ENCODE results near the gene DPCD. TPM values are rescaled to one million over a fixed set of nuclear protein-coding genes. Genes with fewer than 3 reads are reported as not detected.

Gene DPCD
- total RNA-seq, 2 experiments from 2014 or later = 4.0 to 5.5 TPM

GRCh38 chr10:101571271-101571925, 16.7 kb upstream of the DPCD start:
- no peak overlapping the region for H3K4me3 Mint-ChIP-seq
- no peaks in the 10 kb centered on the region for H3K9me3 Mint-ChIP-seq
- no peak for DNase-seq
- no peaks in the 10 kb centered on the region for H3K36me3 Mint-ChIP-seq
- no peak for ATAC-seq (ENCODE audit: low read depth)
- H3K4me1 Mint-ChIP-seq = peaks cover 8% of the 10 kb centered on the region
- H3K27me3 Mint-ChIP-seq = peaks cover 32% of the 10 kb centered on the region
- POLR2A ChIA-PET = interaction anchor here (0.5 to 1.5 kb wide), 2 partner anchors 214 to 284 kb away, joined by 3 read pairs; no protein-coding TSS in a partner anchor
- H3K27ac Mint-ChIP-seq = no peak overlapping the region

GRCh38 chr10:101572126-101572525, 16.0 kb upstream of the DPCD start:
- ATAC-seq (ENCODE audit: low read depth) = no peak
- POLR2A ChIA-PET = interaction anchor here (1.6 kb wide), 1 partner anchor 16 kb away, joined by 4 read pairs; the partner anchor contains the start of genes DPCD and POLL
- H3K4me1 Mint-ChIP-seq = peaks cover 7% of the 10 kb centered on the region

GRCh38 chr10:101572785-101573184, 15.3 kb upstream of the DPCD start:
- Mint-ChIP-seq H3K4me3 (no peak overlapping the region), H3K4me1 (peaks cover 7% of the 10 kb centered on the region), H3K9me3 (no peaks in the 10 kb centered on the region), H3K27ac (no peak overlapping the region), H3K36me3 (no peaks in the 10 kb centered on the region), H3K27me3 (peaks cover 21% of the 10 kb centered on the region)
- ATAC-seq (ENCODE audit: low read depth) (no peak), DNase-seq (no peak)
- POLR2A ChIA-PET = interaction anchor here (1.6 kb wide), 1 partner anchor 15 kb away, joined by 4 read pairs; the partner anchor contains the start of genes DPCD and POLL

More at GRCh38 chr10:101572126-101572525, 16.0 kb upstream of the DPCD start:
- no peak for DNase-seq
- Mint-ChIP-seq H3K27me3 (peaks cover 27% of the 10 kb centered on the region), H3K9me3 (no peaks in the 10 kb centered on the region), H3K4me3 (no peak overlapping the region), H3K27ac (no peak overlapping the region), H3K36me3 (no peaks in the 10 kb centered on the region)

GRCh38 chr10:101573885-101574753, 14.0 kb upstream of the DPCD start:
- no peak for DNase-seq
- ATAC-seq (ENCODE audit: low read depth) = no peak
- no peak overlapping the region for H3K4me3 Mint-ChIP-seq
- H3K27ac Mint-ChIP-seq = no peak overlapping the region
- H3K4me1 Mint-ChIP-seq = peaks cover 7% of the 10 kb centered on the region
- H3K27me3 Mint-ChIP-seq = peaks cover 8% of the 10 kb centered on the region
- no peaks in the 10 kb centered on the region for H3K36me3 Mint-ChIP-seq
- H3K9me3 Mint-ChIP-seq = no peaks in the 10 kb centered on the region
- POLR2A ChIA-PET = interaction anchor here (1.6 kb wide), 1 partner anchor 14 kb away, joined by 4 read pairs; the partner anchor contains the start of genes DPCD and POLL

- H3K4me3 Mint-ChIP-seq = no peak overlapping the region
- H3K36me3 Mint-ChIP-seq = no peaks in the 10 kb centered on the region
- ATAC-seq (ENCODE audit: low read depth) = no peak
- DNase-seq = no peak
- H3K27me3 Mint-ChIP-seq = no peaks in the 10 kb centered on the region
- H3K4me1 Mint-ChIP-seq = peaks cover 3% of the 10 kb centered on the region
- POLR2A ChIA-PET = no interaction called here
- H3K27ac Mint-ChIP-seq = no peak overlapping the region
- no peaks in the 10 kb centered on the region for H3K9me3 Mint-ChIP-seq
These were observed 13.0 kb upstream of the DPCD start for GRCh38 chr10:101575091-101575490.

- POLR2A ChIA-PET = interaction anchor here (1.0 kb wide), 1 partner anchor 10 kb away, joined by 3 read pairs; no protein-coding TSS in a partner anchor
- DNase-seq = no peak
- H3K4me3 Mint-ChIP-seq = no peak overlapping the region
- peak overlapping the region; percentile 56 for H3K27ac Mint-ChIP-seq
- no peaks in the 10 kb centered on the region for H3K36me3 Mint-ChIP-seq
- no peaks in the 10 kb centered on the region for H3K9me3 Mint-ChIP-seq
- peaks cover 3% of the 10 kb centered on the region for H3K4me1 Mint-ChIP-seq
- no peak for ATAC-seq (ENCODE audit: low read depth)
- no peaks in the 10 kb centered on the region for H3K27me3 Mint-ChIP-seq
These were observed 12.4 kb upstream of the DPCD start for GRCh38 chr10:101575580-101576210.

GRCh38 chr10:101576211-101576863, 11.8 kb upstream of the DPCD start:
- H3K4me3 Mint-ChIP-seq = no peak overlapping the region
- H3K4me1 Mint-ChIP-seq = no peaks in the 10 kb centered on the region
- H3K27me3 Mint-ChIP-seq = no peaks in the 10 kb centered on the region
- H3K27ac Mint-ChIP-seq = no peak overlapping the region
- ATAC-seq (ENCODE audit: low read depth) = no peak
- H3K9me3 Mint-ChIP-seq = no peaks in the 10 kb centered on the region
- no peak for DNase-seq
- H3K36me3 Mint-ChIP-seq = no peaks in the 10 kb centered on the region
- POLR2A ChIA-PET = interaction anchor here (1.0 kb wide), 1 partner anchor 10 kb away, joined by 3 read pairs; no protein-coding TSS in a partner anchor

- Mint-ChIP-seq H3K27ac (no peak overlapping the region), H3K9me3 (no peaks in the 10 kb centered on the region), H3K4me1 (no peaks in the 10 kb centered on the region), H3K27me3 (no peaks in the 10 kb centered on the region), H3K4me3 (no peak overlapping the region), H3K36me3 (no peaks in the 10 kb centered on the region)
- POLR2A ChIA-PET = interaction anchor here (1.1 kb wide), 1 partner anchor 264 kb away, joined by 3 read pairs; no protein-coding TSS in a partner anchor
- ATAC-seq (ENCODE audit: low read depth) = no peak
- DNase-seq = no peak
These were observed 10.8 kb upstream of the DPCD start for GRCh38 chr10:101577121-101577871.

GRCh38 chr10:101578192-101578591, 9.9 kb upstream of the DPCD start:
- no peaks in the 10 kb centered on the region for H3K36me3 Mint-ChIP-seq
- H3K4me3 Mint-ChIP-seq = no peak overlapping the region
- H3K4me1 Mint-ChIP-seq = no peaks in the 10 kb centered on the region
- H3K27ac Mint-ChIP-seq = no peak overlapping the region
- POLR2A ChIA-PET = interaction anchor here (1.1 kb wide), 1 partner anchor 263 kb away, joined by 3 read pairs; no protein-coding TSS in a partner anchor
- H3K9me3 Mint-ChIP-seq = no peaks in the 10 kb centered on the region
- no peaks in the 10 kb centered on the region for H3K27me3 Mint-ChIP-seq
- no peak for ATAC-seq (ENCODE audit: low read depth)
- no peak for DNase-seq

- Mint-ChIP-seq H3K4me1 (no peaks in the 10 kb centered on the region), H3K27ac (no peak overlapping the region), H3K36me3 (no peaks in the 10 kb centered on the region), H3K9me3 (no peaks in the 10 kb centered on the region), H3K4me3 (no peak overlapping the region), H3K27me3 (no peaks in the 10 kb centered on the region)
- DNase-seq (no peak), ATAC-seq (ENCODE audit: low read depth) (no peak)
- POLR2A ChIA-PET = no interaction called here
These were observed 9.2 kb upstream of the DPCD start for GRCh38 chr10:101578803-101579515.

- no peak for ATAC-seq (ENCODE audit: low read depth)
These were observed 8.6 kb upstream of the DPCD start for GRCh38 chr10:101579516-101579870.

More at GRCh38 chr10:101579516-101579870, 8.6 kb upstream of the DPCD start:
- H3K36me3 Mint-ChIP-seq = peaks cover 3% of the 10 kb centered on the region
- DNase-seq = no peak
- POLR2A ChIA-PET = no interaction called here
- H3K9me3 Mint-ChIP-seq = no peaks in the 10 kb centered on the region
- H3K4me1 Mint-ChIP-seq = no peaks in the 10 kb centered on the region
- no peak overlapping the region for H3K4me3 Mint-ChIP-seq
- H3K27me3 Mint-ChIP-seq = no peaks in the 10 kb centered on the region
- no peak overlapping the region for H3K27ac Mint-ChIP-seq

Measured in activated naive CD8-positive, alpha-beta T cell treated with anti-CD3 and anti-CD28 coated beads, Interleukin-2, amount 10 ng/mL, durations not matched to agents 7 days and 5 days (primary cell).